Limb (tissue), 2 donors: Measurements from ENCODE around the gene ADGRV1.

Source experiments
- DNase-seq, 2 donors: peaks; one replicate each; pipeline ENCODE4 v3.0.0-alpha.2; 2016; ENCODE audit errors: extremely low spot score in 2 of 2

ADGRV1 gene

DNA sequence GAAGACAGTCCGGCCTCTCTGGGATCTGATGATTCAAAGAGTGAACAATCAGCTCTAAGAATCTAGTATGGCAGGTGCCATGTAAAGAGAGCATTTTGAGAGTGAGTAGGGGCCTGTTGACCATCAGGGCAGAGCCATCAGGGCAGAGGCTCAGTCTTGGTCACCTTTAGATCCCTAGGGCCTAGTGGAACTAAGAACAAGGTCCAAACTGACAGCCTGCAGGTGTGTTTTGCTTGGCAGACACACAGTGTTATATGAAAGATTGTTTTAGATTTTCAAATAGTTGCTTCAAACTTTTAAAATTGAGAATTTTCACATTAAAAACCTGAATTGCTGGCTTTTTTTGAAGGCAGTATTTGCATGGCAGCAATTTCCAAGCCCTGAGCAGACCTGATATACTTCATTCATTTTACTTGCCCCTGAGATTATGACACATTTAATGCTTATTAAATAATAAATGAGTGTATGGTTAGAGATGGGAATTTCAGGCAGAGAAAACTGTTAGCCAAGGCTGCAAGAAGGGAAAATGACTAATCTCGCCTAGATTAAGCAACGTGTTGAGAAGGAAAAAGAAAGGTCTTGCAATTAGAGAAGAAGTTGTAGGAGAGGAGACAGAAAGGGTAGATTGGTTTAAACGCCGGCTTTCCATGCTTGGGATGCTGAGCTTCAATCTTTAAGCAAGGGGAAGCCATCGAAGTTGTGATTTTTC is 544.9 kb downstream of the ADGRV1 start:
- no peak for DNase-seq

DNA sequence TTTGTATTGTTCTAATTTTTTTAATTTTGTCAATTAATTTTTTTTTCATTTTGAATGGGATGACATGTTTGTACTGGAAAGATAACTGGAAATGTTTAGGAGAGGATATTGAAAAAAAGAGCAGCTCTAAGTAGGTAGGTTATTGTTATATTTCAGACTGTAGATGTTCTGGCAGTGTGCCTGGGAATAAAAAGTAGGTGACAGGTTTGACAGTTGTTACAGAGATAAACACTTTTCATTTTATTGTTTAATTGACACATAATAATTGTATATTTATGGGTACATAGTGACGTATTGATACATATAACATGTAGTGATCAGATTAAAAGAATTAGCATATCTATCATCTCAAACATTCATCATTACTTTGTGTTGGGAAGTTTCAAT is 545.5 kb downstream of the ADGRV1 start:
- no peak for DNase-seq

DNA sequence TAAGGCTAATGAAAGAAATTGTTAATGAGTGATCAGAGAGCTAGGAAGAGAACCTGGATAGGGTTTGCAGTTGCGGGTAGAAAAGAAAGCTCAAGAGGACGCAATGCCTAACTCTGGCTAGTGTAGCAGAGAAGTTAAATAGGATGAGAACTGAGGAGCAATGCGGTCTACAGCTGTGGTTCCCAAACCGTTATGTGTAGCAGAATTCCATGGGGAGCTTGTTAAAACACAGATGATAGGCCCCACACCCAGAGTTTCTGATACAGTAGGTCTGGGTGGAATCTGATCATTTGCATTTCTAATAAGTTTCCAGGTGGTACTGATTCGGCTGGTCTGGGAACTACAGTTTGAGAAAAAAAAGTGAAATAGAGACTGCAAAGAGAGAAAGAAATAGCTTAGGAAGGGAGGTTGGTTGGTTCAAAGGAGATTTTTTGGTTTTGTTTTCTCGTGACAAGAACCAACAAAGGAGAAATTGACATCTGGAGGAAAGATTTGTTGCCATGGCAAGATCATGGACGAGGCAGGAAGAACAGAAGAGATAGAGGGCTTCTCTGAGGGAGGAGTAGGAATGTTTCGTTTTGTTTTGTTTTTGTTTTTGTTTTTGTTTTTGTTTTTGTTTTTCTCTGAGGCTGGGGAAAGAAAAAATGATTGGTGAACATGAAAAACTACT is 548.4 kb downstream of the ADGRV1 start:
- no peak for DNase-seq

DNA sequence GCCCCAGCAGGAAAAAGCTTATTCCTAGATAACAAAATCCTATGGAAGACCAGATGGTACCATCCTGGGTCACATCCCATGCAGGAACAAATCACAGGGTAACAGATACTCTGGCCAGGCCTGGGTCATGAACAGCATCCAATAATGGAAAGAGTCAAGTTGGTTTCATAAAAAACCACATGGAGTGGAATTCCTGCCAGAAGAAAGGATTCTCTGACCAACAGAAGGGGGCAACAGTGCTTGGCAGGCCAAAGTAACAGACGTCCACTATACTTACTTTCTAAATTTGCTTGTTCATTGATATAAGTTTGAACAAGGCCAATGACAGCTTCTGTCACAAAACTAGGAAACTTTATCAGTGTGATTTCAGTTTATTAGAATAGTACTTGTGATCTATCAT is 551.0 kb downstream of the ADGRV1 start:
- no peak for DNase-seq

DNA sequence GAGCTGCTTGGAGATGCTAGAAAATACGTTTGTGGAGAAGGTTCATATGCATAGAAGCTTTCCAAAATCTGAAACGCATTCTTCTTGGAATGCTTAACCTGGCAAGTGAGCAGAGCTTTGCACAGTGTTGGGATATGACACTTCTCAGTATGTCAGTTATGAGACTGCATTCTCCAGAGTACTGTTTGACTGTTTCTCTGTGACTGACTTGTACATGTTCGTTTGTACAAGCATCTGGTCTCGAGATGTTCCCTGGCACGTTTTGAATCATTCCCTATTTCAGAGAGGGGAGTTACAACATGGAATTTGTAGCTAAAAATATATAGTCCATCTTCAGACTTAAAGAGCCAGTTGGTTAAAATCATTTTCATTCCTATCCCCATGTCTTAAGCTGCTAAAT is 552.1 kb downstream of the ADGRV1 start:
- peak in 1 of 2 donors; percentile 82 for DNase-seq

DNA sequence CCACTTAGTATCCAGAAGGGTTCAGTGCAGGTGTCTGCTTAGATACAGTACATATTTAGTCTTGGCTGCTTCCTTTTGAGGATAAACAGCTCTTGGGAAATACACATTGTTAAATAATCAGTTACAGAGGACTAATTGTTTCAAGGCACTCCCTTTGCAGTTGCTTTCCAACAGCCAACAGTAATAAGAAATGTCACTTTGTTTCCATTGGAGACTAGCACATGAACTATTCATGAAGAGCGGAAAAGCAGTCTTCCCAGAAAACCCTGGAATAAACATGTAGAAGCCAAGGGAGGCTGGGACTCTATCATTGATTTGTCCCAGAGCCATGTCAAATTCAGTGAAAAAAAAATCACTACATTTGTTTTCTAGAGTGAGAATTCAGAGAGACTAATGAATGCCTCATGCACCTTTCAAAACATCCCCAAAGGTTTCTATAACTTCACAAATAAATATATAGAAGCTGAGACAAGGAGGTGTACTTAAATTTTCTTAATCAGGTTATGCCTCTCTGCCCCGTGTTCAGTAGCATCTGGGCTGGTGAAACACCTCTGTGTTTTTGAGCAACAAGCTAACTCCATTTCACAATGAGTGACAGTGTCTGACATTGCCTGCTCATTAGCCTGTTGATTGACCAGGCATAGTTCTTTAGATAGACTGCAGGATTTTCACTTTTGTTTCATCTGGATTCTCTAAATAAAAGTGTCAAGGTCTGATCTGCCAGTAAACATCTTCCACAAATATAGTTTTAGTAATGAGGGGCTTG is 553.1 kb downstream of the ADGRV1 start:
- peak in 1 of 2 donors; percentile 61 for DNase-seq

DNA sequence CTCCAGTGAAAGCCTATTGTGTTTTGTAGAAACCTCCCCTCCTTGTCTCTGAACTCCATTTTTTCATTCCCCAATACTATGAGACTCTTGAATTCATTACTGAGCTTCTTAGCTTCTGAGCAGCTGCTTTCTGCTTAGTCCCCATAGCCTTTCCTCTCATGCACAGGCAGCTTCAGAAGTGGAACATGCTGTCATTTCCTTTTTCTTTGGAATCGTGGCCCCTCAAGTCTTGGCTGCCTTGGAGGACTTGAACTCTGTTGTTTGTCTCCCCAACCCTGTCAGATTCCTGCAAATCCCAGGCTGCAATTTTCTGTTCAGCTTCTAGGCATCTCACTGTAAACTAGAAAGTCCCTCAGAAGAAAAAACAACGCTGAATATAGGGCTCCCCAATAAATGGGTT is 556.1 kb downstream of the ADGRV1 start:
- DNase-seq = no peak

DNA sequence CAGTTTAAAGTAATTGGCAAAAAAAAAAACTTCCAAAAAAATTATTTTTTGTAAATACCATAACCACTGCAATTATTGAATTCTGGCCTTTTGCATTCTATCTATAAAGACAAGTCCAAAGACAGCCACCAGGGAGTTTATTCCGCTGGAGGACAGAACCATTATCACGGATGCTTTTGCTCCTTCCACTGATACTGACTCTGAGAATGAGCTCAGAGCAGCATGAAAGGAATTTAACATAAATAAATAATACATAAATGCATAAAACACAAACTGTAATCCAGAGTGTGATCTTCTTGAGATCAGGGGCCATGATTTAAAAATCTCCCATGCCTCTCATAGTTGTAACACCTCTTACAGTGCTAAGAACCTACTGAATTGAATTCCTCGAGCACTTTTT is 559.8 kb downstream of the ADGRV1 start:
- no peak for DNase-seq

DNA sequence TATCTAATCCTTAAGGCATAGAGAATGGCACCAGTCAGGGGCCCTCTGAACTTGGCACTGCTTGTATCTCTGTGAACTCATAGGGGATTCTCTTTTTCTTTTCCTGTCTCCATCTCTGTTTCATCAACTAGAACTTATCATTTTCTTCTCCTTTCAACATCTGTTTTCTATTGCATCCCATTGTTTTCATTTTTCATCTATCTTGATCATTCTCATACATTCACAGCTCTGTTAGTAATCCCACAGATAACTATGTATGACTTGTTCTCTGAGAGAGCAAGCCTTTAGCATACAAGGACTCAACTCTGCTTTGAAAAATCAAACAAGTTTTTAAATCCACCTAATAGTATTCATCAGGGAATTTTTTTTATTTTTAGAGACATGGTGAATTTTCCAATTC is 560.2 kb downstream of the ADGRV1 start:
- DNase-seq = no peak

DNA sequence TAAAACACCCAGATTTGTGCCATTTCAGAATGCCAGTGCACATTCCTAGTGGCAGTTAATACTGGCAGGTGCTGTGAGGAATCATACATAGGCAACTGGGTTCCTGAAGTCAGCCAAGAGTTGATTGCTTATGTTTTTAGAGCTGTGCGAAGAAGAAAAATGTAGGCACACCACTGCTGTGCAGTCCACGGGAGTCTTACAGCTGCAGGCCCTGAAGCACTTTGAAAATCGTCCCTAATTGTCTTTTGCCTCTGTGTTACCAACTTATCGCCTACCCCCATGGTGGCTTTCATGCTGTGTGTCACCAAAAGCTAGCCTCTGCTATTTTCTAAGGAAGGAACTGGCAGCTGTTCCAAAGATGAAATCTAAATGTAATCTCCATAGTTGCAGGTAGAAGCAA is 560.6 kb downstream of the ADGRV1 start:
- no peak for DNase-seq

DNA sequence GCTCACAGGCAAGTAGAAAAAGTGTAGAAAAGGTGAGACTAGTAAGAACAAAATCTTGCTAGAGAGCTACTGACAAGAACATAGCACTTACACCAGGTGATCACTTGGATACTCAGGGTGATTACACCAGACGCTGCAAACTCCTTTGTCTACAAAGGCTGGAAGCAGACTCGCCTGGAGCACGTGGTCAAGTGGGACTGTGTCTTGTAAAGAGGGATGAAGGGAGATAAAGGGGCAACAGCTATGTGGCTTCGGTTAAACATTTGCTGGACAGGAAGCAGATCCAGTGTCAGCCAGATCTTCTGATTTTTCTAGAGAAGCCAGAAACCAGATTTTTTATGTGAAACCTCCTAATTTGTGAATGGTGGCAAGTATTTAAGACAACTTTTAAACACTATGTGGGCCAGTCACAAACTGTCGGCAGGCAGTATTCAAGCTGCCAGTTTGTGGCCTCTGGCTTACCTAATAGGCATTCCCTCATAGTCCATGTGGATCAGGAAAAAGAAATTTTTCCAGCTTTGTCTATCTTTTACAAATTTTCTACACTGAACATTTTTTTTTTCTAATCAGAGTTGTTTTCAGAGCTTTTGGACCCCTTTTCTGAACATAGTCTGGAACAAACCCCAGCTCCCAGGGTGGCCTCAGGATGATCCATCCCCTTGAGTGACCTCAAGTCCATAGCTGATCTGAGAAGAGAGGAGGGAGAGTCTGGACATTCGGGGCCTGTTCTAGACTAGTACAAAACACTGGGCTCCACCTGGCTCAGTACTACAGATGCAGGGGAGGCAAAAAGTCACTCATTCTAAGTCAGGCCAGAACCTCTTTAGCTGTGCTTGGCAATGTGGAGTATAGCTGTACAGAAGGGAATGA is 561.6 kb downstream of the ADGRV1 start:
- no peak for DNase-seq

DNA sequence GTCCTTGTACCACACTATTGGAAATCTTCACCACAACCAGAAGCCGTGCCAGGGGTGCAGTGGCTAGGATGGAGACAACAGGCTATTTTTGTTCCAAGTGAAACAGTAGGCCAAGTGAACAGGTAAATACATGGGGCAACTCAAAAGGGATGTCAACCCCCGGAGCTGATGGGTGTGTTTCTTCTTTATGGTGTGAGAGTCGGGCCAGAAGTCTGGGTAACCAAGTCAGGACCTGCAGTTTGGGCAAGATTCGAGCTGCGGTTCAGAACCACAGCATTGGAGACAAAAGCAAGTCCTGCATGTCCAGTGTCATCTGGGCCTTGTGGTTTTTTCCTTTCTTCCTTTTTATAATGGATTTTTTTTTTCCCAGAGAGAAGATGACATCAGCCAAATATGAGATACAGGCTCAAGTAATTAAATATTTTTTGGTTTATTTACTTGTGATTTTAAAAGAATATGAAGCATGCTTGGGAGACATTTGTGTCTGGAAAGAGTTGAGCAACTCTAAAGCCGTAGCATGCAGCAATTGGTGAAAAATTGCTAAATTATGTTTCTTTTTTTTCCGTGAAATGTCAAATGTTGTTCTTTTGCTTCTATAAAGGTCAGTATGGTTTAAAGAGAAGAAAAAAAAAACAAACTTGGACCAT is 562.9 kb downstream of the ADGRV1 start:
- DNase-seq = no peak

DNA sequence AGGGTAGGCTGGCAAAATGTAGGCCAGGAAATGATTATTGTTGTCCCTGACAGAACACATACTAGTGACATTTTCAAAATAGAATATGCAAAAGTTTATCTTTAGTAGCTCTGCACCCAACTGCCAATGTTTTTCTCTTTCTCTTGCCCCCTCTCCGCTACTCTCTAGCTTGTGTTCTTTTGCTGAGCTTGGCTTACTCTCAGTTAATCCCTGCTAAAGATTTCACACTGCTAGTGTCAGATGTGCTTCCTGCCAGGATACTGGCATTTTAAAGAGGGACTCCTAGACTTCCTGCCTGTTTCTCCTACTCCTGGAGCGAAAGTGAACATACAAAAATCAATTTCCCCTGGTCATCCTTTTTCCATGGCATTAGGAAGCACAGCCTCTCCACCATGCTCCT is 564.1 kb downstream of the ADGRV1 start:
- no peak for DNase-seq

DNA sequence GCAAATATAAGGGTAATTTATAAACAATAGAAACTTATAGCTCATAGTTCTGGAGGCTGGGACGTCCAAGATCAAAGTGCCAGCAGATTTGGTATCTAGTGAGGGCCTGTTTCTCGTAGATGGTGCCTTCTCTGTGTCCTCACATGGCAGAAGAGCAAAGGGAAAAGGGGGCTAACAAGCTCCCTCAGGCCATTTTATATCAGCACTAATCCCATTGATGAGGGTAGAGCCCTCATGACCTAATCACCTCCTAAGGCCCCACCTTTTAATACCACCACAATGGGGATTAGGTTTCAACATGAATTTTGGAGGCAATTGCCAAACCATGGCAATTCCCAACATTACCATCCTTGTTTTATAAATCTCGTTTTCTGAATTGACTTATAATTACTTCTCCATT is 564.7 kb downstream of the ADGRV1 start:
- DNase-seq = no peak

DNA sequence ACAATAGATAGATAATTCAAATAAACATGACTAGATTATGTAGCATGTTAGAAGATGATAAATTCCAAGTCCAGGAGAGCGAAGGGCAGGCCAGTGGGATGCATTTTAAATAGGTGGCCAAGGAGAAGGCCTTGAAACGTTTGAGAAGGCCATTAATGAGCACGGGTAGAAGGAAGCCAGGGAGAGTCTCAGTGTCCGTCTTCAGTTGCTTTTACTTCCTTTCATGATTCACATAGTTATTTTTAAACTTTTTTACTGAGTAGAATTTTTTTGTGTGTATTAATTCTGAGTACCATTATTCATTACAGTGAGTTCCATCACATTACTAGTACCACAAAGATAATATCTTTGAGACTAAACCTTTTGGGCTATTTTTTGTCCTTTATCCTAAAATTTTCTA is 565.3 kb downstream of the ADGRV1 start:
- no peak for DNase-seq

DNA sequence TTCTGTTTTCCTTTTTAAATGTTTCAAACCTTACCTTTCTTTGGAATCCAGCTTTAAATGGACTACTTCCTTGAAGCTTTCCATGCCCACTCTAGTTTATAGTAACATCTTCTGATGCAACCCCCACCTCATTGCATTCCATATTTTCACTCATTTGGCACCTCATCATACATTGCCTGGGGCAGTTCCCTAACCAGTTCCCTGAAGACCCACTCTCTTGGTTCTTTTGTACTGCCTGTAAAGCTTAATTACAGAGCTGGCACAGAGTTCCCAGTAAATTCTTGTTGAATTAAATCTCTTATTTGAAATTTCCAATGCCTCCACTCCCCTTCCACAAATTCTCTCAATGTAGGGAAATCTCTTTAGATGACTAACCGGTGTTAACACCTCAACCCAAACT is 567.3 kb downstream of the ADGRV1 start:
- no peak for DNase-seq

DNA sequence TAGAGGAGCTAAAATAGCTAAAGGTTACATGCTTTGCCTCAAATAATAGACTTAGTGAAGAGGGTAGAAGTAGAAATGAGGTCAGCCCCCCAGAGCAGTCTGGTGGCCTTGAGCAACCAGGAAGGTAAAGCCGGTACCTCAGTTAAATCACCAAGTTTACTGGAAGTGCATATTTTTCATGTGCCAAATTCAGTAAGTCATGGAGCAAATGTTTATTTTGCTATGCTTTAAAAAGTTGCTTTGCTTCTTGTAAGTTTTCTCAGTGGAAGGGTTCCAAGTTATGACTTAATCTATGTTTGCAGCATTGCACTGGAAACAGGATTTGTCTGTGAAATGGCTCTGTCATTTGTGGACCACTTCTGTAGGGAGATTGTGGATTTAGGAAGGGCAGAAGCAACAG is 567.9 kb downstream of the ADGRV1 start:
- peak in 1 of 2 donors; percentile 80 for DNase-seq

DNA sequence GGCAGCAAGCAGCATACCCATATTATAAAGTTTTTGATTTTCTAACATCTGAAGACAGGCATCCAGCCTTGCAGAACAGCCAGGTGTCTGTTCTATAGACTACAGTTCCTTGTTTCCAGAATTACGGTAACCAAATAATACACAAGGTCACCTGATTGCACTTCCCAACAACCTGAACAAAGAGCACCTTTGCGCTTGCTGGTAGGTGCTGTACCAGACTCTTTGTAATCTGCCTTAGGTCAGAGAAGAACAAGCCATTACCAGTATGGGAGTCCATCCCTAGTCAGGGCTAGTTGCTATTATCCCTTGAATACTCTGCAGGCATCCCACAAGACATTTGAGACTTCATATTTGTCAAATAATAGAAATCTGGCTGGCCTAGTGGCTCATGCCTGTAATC is 568.3 kb downstream of the ADGRV1 start:
- no peak for DNase-seq

DNA sequence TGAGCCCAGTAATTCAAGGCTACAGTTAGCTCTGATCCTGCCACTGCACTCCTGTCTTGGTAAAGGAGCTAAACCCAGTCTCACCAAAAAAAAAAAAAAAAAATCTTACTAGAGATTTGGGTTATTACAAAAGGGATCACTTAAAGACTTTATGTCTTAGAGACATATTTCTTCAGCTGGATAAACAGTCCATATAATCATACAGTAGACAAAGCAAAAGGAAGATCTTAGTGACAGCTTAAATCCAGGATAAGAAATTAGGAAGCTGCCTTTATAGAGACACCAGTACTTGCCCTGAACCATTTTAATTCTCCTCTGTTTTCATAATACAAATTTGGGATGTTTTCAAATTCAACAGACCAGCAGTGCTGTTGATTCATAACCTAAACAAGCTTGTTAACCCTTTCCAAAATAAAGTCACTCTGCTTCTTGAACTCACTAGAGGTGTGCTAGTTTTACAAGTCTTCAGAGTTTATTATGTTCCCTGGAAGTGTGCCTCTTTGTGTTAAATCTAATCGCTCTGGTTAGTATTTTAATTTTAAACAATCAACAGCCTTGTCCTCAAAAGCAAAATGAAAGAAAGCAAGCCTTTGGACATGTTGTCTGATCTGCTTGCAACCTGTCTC is 569.0 kb downstream of the ADGRV1 start:
- no peak for DNase-seq

DNA sequence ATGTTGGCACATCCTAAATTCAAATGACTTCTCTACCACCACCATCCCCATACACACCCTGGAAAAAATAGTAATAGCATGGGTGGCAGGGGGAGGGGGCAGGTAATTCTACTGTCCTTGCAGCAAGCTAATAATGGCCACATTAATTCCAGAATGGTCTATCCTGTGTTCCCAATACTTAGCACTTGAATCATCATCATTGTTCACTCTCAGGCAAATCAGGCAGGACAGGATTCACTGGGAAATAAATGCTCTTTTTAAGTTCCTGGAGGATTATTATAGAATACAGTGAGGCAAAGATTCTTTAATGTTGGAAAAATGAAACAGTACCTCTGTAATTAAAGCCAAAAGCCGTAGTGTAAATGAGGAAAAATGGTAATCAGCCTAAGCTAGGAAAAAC is 570.0 kb downstream of the ADGRV1 start:
- no peak for DNase-seq

DNA sequence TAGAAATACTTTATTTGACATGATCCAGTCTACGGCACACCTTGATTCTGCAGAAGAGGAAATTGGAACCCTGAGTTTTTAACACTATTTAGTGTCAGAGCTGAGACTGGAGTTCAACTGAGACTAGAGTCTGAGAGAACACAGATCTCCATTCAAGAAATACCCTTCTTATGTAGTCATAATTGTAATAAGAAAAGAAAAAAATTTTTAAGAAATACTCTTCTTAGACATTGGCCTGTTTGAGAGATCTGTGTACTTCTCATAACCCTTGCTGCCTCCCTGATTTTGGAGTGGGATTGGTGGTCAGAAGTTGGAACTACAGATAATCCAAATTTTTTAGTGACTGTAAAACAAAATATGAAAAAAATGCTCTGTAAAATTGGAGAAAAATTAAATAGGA is 571.2 kb downstream of the ADGRV1 start:
- DNase-seq = no peak
